GM06990 (cell line): Measurements from ENCODE around the gene LEP.

Experiments
- DNase-seq: peaks from one replicate; pipeline ENCODE4 v3.0.0-alpha.2; 2011; ENCODE audit not compliant: insufficient read length; ENCODE audit errors: extremely low read depth
- H3K27me3 ChIP-seq: replicated peaks from 2 replicates; pipeline ENCODE4 v1.6.0; 2011; ENCODE audit warnings: low read length; ENCODE audit not compliant: control insufficient read depth, insufficient read depth
- H3K36me3 ChIP-seq: 2 replicates; pipeline ENCODE4 v1.5.1; 2011; ENCODE audit warnings: low read length; ENCODE audit not compliant: control insufficient read depth, insufficient read depth
- H3K4me3 ChIP-seq: replicated peaks from 2 replicates; pipeline ENCODE4 v1.5.1; 2011; ENCODE audit warnings: low read depth, mild to moderate bottlenecking, control low read depth, low read length
- TF ChIP-seq, protein P1 (sequence below): IDR thresholded peaks from 2 replicates; pipeline ENCODE4 v1.5.1; 2011; ENCODE audit warnings: low read length, control low read depth, mild to moderate bottlenecking, inconsistent platforms; ENCODE audit not compliant: insufficient read depth, poor library complexity, severe bottlenecking

Gene LEP

DNA sequence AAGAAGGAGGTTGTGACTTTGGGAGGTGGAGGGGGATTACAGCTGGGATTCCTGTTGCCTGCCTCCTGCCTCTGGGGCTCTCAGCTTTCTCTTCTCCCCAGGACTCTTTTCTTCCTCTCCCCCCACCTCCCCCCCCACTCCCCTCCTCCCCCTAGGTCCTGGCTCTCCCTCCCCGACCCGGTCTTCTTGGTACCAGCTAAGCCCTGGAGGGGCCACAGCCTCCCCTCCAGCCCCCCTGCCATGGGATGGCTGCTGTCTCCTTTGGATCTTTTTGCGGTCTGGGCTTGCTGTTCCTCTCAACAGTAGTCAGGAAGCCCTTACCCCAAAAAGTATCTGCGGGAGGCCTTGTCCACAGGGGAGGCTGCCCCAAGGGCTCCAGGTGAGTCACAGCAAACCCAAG, 33.5 kb upstream of the LEP start:
- DNase-seq = no peak
- TF ChIP-seq, protein P1, sequence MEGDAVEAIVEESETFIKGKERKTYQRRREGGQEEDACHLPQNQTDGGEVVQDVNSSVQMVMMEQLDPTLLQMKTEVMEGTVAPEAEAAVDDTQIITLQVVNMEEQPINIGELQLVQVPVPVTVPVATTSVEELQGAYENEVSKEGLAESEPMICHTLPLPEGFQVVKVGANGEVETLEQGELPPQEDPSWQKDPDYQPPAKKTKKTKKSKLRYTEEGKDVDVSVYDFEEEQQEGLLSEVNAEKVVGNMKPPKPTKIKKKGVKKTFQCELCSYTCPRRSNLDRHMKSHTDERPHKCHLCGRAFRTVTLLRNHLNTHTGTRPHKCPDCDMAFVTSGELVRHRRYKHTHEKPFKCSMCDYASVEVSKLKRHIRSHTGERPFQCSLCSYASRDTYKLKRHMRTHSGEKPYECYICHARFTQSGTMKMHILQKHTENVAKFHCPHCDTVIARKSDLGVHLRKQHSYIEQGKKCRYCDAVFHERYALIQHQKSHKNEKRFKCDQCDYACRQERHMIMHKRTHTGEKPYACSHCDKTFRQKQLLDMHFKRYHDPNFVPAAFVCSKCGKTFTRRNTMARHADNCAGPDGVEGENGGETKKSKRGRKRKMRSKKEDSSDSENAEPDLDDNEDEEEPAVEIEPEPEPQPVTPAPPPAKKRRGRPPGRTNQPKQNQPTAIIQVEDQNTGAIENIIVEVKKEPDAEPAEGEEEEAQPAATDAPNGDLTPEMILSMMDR = no peak
- Histone ChIP-seq H3K27me3 (peaks cover 4% of the 10 kb centered on the region), H3K36me3 (no peaks in the 10 kb centered on the region), H3K4me3 (no peak overlapping the region)

DNA sequence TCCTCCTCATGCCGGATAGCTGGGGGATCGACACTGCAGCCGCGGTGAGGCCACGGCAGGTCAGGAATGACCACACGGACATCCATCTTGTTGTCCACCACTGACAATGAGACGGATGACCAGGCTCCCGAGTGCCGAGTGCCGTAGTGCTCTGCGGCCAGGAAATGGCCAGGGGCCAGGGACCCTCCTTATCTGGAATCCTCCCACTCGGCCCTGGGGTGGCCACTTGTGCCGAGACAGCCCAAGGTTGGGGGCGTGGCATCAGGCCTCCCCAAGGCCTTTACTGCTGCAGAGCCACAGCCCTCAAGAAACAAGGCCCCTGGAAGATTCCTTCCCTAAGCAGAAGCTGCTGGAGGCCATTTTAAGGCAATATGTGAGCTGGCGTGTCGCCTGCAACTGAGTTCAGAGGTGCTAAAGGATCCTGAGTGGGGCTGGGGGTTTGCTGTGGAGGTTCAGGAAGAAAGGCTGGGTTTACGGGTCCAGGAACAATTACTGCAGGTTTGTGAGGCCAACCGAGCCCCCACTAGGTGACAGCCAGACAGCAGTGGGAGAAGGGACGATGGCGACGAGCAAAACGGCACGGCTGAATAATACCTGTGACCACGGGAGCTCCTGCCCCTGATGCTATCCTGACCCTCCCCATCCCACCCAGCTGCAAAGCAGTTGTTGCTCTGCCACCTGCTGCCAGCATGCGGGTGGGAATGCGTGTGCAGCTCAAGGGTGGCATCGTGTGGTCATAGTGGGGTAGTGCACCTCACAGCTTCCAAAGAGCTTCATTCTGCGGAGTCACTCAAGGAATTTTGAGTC, 31.6 kb upstream of the LEP start:
- Histone ChIP-seq H3K4me3 (no peak overlapping the region), H3K36me3 (no peaks in the 10 kb centered on the region), H3K27me3 (peaks cover 4% of the 10 kb centered on the region)
- TF ChIP-seq, protein P1 = peak; percentile 99
- DNase-seq = peak; percentile 55

DNA sequence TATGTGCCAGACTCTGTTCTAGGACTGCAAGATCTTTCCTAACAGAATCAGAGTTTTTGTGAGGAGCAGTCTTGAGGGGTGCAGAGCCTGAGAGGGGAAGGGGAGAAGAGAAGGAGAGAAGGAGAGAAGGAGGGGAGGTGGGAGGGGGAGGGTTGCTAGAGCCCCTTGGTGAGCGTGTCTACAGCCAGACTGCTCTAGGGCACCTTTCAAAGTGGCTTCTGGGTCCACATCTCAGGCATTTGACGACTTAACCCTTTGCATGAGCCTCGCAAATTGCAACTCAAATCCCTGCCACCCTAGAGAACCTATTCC, 31.1 kb upstream of the LEP start:
- DNase-seq = no peak
- Histone ChIP-seq H3K36me3 (no peaks in the 10 kb centered on the region), H3K27me3 (peaks cover 4% of the 10 kb centered on the region), H3K4me3 (no peak overlapping the region)
- TF ChIP-seq, protein P1 = no peak

GRCh38 chr7:128210590-128211570, 30.2 kb upstream of the LEP start:
- TF ChIP-seq, protein P1 = no peak
- Histone ChIP-seq H3K4me3 (no peak overlapping the region), H3K27me3 (peaks cover 4% of the 10 kb centered on the region), H3K36me3 (no peaks in the 10 kb centered on the region)
- DNase-seq = no peak

GRCh38 chr7:128211626-128212025, 29.5 kb upstream of the LEP start:
- H3K27me3 ChIP-seq = peaks cover 2% of the 10 kb centered on the region
- no peak for DNase-seq
- no peaks in the 10 kb centered on the region for H3K36me3 ChIP-seq
- TF ChIP-seq, protein P1 = no peak
- H3K4me3 ChIP-seq = no peak overlapping the region
